ENCODE data around the gene CORO2B. TPM values are rescaled to one million over a fixed set of nuclear protein-coding genes. Genes with fewer than 3 reads are reported as not detected.
A peak's percentile ranks its signal among the peaks of the same experiment; 100 is the strongest.

CORO2B gene
- total RNA-seq, 1 donor from 2014 or later: 2.9 TPM

DNA sequence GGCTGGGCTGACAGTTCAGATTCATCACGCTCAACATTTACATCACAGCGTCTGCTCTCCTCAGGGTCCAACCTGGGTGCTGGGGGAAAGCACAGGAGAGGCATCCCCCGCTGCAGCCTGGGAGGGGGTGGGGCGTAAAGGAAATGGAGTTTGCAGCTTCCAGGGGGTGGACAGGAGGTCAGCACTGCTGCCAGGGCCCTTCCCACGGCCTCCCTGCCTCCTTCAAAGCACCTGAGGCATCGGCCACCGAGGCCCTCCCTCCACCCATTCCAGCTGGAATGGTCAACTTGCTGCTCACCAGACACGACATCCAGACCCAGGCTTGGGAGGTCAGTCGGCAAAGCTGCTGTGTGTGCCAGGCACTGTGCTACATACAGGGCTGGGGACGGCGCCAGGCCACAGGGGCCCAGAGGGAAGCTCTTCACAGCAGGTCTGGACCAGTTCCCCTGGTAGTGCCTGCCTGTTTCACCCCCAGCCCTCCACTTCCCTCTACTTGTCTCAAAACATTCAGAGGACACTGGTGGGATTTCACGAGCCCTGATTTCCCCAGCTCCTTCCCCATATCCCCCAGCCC is 121.2 kb downstream of the CORO2B start:
- DNase-seq (ENCODE audit: low read depth): no peak

DNA sequence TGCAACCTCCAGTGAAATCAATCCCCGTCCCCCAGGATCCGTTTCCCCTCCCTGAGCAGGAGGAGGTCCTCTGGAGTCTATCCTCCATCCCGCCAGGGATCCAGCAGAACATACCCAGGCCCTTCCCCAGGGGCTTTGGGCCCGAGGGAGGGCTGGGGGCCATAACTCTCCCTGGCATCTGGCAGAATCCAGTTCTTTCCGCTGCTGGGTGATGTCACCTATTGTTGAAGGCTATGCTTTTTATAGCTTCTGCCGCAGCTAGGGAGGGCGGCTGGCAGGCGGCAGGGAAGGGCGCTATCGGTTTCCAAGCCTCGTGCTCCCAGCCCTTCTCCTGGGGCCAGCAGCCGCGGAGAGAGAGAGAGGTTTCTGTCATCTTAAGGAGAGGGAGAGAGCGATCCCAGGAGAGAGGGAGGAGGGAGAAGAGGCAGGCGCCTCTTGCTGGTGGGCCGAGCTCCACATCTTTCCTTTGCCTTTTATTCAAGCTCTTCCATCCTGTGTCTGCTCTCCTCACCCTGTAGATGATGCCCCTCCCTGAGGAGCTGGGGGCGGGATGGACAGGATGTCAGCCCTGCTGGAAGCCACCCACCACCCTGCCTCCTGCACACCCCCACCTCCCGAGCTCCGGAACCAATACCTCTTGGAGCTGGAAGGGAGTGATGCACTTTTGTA is 121.8 kb downstream of the CORO2B start:
- DNase-seq (ENCODE audit: low read depth): peak; percentile 18

GRCh38 chr15:68701886-68702285 is 123.1 kb downstream of the CORO2B start:
- DNase-seq (ENCODE audit: low read depth): no peak

GRCh38 chr15:68704496-68705021 is 125.8 kb downstream of the CORO2B start:
- DNase-seq (ENCODE audit: low read depth): no peak

DNA sequence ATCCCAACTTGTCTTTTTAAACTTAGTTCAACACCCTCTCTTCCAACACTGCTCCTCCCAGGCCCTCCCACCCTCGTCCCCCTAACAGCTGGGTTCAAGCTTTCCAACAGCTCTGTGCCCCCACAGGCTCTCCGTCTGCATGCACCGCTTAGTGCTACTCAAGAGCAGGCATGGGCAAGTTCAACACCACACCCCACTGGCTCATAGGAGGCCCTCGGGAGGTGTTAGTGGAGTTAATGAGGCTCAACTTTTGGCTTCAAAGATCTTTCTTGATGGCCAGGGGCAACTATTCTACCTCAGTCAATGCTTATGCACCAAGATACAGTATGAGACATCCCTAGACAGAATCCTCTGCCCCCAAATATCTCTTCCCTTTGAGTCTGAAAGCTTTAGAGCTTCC is 127.5 kb downstream of the CORO2B start:
- no peak for DNase-seq (ENCODE audit: low read depth)

- DNase-seq (ENCODE audit: low read depth): no peak
Measured at GRCh38 chr15:68706931-68707330, 128.1 kb downstream of the CORO2B start.

GRCh38 chr15:68707386-68707785 is 128.6 kb downstream of the CORO2B start:
- DNase-seq (ENCODE audit: low read depth): no peak

GRCh38 chr15:68709876-68710275 is 131.1 kb downstream of the CORO2B start:
- DNase-seq (ENCODE audit: low read depth): no peak

DNA sequence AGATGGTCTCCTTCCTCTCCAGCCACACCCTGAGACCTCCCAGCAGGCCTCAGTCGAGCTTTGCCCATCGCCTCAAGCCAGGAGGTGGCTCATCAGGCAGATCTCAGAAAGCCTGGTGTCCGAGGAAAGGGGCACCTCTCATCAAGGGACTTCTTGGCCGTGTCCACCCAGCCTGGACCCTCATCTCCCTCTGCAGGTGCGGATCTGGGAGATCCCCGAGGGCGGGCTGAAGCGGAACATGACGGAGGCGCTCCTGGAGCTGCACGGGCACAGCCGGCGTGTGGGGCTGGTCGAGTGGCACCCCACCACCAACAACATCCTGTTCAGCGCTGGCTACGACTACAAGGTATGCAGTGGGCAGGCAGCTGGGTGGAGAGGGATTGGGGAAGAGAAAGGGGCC is 131.7 kb downstream of the CORO2B start:
- DNase-seq (ENCODE audit: low read depth): no peak

- DNase-seq (ENCODE audit: low read depth): no peak
Measured at GRCh38 chr15:68711406-68711805, 132.6 kb downstream of the CORO2B start.

DNA sequence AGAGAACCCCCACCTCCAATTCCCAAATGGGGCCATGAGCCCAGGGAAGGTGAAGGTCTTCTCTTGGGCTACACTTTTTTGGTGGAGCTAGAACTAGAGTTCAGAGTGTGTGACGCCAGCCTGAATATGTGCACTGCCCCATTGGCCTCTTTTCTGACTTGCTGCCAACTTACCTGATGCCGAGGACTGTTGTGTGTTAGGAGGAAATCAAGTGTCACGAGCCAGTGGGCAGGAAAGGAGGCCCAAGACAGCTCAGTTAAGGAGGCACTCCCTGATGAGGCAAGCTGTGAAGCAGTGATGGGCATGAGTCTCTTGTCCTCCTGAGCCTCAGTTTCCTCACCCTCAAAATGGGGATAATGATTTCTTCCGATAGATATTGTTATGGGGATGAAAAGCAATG is 134.1 kb downstream of the CORO2B start:
- peak; percentile 41 for DNase-seq (ENCODE audit: low read depth)

GRCh38 chr15:68713874-68714273 is 135.1 kb downstream of the CORO2B start:
- no peak for DNase-seq (ENCODE audit: low read depth)

DNA sequence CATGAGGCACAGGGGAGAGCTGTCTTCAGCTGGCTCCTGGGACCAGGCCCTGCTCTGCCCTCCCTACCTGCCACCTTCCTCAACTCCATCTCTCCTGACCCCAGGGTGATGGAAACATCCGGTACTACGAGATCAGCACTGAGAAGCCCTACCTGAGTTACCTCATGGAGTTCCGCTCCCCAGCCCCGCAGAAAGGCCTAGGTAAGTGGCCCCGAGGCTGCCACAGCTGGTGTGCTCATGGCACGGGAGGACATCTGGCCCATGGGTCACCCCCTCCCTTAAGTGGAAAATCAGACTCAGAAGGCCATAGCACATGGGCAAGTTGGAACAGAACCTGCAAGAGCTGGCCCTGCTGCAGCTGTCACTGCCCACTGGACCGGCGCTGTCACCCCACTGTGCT is 136.3 kb downstream of the CORO2B start:
- DNase-seq (ENCODE audit: low read depth): no peak

GRCh38 chr15:68717951-68718350 is 139.2 kb downstream of the CORO2B start:
- DNase-seq (ENCODE audit: low read depth): no peak

DNA sequence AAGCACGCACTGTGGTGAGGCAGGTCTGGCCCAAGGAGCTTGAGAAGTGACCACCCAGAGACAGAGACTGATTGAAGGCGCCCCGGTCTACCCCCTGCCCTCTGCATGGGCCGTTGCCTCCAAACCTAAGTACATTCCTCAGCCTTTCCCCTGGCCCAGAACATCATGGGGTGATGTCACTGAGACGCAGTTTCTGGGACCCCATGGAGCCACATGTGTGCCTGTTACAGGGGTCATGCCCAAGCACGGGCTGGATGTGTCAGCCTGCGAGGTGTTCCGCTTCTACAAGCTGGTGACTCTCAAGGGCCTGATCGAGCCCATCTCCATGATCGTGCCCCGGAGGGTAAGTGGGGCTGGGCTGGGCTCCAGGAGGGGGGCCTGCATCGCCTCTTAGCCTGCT is 139.7 kb downstream of the CORO2B start:
- no peak for DNase-seq (ENCODE audit: low read depth)

DNA sequence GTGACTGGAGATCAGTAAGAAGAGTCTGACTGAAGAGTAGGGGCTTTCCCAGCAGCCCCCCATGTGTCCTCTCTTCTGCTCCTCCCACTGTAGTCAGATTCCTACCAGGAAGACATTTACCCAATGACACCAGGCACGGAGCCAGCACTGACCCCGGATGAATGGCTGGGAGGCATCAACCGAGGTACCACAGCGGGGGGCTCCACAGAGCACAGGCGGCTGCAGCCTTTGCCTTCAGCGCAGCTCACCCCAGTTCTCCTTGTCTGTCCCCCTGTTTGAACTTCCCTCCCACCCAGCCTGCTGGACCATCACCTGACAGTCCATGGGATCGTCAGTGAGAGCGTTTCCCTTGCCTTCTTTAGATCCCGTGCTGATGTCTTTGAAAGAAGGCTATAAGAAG is 140.3 kb downstream of the CORO2B start:
- DNase-seq (ENCODE audit: low read depth): no peak

DNA sequence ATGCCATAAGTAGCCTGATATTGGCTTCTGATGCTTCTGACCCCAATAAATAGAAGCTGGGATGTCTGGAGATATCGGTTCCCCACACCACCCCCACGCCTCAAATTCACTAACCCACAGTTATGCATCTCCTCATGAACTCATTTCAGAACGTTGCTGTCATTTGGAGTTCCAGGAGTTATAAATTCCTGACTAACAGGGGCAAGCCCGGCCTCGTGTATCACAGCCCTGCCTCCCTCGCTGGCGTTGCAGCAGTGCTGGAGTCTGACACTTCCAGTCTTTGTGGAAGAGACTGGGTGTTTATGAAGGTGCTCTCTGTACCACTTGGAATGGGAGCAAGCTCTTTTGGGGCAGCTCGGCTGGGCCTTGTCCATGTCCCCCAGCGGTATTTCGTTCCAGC is 140.9 kb downstream of the CORO2B start:
- DNase-seq (ENCODE audit: low read depth): no peak

DNA sequence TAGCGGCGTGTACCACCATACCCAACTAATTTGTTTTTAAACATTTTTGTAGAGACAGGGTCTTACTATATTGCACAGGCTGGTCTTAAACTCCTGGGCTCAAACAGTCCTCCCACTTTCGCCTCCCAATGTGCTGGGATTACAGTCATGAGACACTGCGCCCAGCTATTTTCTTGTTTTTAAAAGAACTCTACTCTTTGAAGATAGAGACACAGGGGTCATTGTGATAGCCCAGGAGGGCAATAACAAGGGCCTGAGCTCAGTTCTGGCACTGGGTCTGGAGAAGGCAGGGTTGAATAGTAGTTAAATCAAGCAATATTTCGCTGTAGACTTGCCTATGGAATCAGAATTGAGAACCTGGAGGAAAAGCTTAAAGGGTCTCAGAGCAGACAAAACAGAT is 143.1 kb downstream of the CORO2B start:
- no peak for DNase-seq (ENCODE audit: low read depth)

GRCh38 chr15:68725736-68726135 is 146.9 kb downstream of the CORO2B start:
- DNase-seq (ENCODE audit: low read depth): no peak

- no peak for DNase-seq (ENCODE audit: low read depth)
Measured at GRCh38 chr15:68726246-68726645, 147.5 kb downstream of the CORO2B start.

DNA sequence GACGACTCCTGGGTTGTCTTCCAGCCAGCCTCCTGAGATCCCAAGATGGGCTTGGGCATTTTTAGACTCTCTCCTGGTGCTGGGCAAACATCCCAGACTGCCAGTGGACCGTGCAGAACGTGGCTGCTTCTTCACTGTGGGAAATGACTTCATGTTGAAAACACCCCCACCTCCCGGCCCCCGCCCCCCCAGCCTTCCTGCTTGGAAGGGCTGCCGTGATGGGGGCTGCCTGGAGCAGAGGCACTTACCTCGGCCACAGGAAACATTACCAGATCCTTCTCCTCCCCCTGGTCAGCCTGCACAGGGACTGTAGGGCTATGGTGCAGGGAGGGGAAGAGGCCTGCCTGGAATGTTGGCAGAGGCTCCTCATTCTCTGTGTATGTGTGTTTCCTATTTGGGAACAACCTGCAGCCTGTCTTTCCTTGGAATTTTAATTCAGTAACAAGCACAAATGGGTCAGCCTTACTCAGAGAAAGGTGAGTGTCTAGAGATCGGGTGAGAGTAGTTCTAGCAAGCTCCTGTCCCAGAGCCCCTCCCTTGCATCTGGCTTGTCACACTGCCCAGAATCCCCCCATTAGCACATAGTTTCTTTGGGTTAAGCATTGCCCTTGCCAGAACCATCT is 151.1 kb downstream of the CORO2B start:
- peak; percentile 66 for DNase-seq (ENCODE audit: low read depth)

DNA sequence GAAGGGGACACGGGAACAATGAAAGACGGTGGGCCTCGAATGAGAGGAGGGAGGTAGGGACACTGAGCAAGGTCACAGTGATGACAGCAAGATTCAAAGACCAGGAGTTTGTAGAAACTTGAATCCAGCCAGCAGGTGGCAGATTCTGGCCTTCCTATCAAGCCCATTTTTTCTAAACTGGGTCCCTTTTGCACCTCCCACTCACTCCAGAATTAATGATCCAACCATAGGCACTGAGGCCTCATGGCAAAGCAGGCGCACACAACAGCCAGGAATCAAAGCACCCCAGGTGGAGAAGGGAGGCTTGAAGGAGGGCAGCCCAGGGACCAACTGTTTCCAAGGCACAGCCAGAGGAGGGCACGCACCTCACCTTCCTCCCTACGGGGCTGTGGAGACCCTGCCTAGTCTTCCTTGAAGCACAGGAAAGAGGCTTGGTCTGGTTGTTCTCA is 151.7 kb downstream of the CORO2B start:
- DNase-seq (ENCODE audit: low read depth): peak; percentile 76
